Esophagus squamous epithelium (tissue), 4 donors: ENCODE data around the gene WASHC4.

ENCODE experiments used
- CTCF ChIP-seq, 6 experiments: fragments of 450-650 bp in 4 of 6; fragments of 200-600 bp in 2 of 6; sonication (generic) in 2 of 6; IDR thresholded peaks; one replicate each; pipeline ENCODE4 v1.5.1; 2016 to 2019; ENCODE audit warnings: antibody characterized with exemption in 6 of 6, mild to moderate bottlenecking in 4 of 6, moderate library complexity in 4 of 6
- POLR2A ChIP-seq, 4 donors: fragments of 450-650 bp; IDR thresholded peaks; one replicate each; pipeline ENCODE4 v1.6.1; 2017; ENCODE audit warnings: antibody characterized with exemption in 4 of 4, mild to moderate bottlenecking in 4 of 4, moderate library complexity in 3 of 4

DNA sequence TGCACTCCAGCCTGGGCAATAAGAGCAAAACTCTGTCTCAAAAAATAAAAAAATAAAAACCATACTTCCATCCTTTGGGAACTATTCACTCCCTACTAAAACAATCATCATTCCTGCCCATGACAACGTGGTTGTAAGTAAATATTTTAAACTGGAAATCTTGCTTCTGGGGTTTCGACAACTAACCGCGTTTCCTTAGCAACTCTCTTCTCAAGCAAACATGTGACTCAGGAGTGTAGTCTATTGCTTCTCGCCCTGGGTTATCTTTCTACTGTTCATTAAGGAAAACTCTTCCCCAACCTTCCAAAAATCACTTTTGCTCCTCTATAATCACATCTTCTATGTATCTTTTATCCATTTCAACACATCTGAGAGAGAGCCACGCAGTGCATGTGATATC lies 106.6 kb downstream of the WASHC4 start:
- no peak for TF ChIP-seq CTCF (IDR thresholded peaks at IDR 0.05)
- TF ChIP-seq POLR2A (IDR thresholded peaks at IDR 0.05): no peak
